Measurements from ENCODE around the gene CLIC4. TPM values are rescaled to one million over a fixed set of nuclear protein-coding genes. Genes with fewer than 3 reads are reported as not detected.

The CLIC4 gene
- total and polyA plus RNA-seq, 9 of the 15 experiments (the other 6 are each of a cell fraction or from before 2014, with no cell fraction given) = 16.0 to 67.5 (median 38.4) TPM

Small RNA genes within 50 kb of the gene (small RNA-seq; reads per million reads assigned to genes)
- not detected for gene RNU6-1208P

Other genes starting within 250 kb of the CLIC4 start
- gene RCAN3, start 242.6 kb upstream of the CLIC4 start, total RNA-seq (2014; rRNA removed) = 0.24 and 1.4 TPM in 2 replicates
- 0.29 and 0.33 TPM in 2 replicates for gene RCAN3, start 242.6 kb upstream of the CLIC4 start, total RNA-seq (2014; rRNA removed; fragmentation: Illumina TruSeq; extraction: Trizol)
- 0.26 and 0.43 TPM in 2 replicates for gene RCAN3, start 242.6 kb upstream of the CLIC4 start, total RNA-seq (2015; rRNA removed; fragmentation: Illumina TruSeq; extraction: Trizol)
- 0.42 and 0.84 TPM in 2 replicates for gene RCAN3, start 242.6 kb upstream of the CLIC4 start, total RNA-seq (2021)
- 0.07 and 0.45 TPM in 2 replicates for gene RCAN3, start 242.6 kb upstream of the CLIC4 start, polyA plus RNA-seq (2011; rRNA removed)
- gene RCAN3, start 242.6 kb upstream of the CLIC4 start, polyA plus RNA-seq (2014; fragmentation: Illumina TruSeq; extraction: Trizol) = 0.43 and 0.55 TPM in 2 replicates
- under 1 TPM; 0.10 to 0.11 TPM for gene RCAN3, start 242.6 kb upstream of the CLIC4 start, polyA plus RNA-seq (2014; fragmentation: Nextera tagmentation; extraction: Ambion mirVana)
- gene RCAN3, start 242.6 kb upstream of the CLIC4 start, polyA plus RNA-seq (2014; rRNA removed) = 0.23 and 1.4 TPM in 2 replicates
- gene NCMAP, start 189.4 kb upstream of the CLIC4 start, total RNA-seq (2014; rRNA removed) = not detected in 2 replicates
- gene NCMAP, start 189.4 kb upstream of the CLIC4 start, total RNA-seq (2014; rRNA removed; fragmentation: Illumina TruSeq; extraction: Trizol) = not detected in 2 replicates
- gene NCMAP, start 189.4 kb upstream of the CLIC4 start, total RNA-seq (2015; rRNA removed; fragmentation: Illumina TruSeq; extraction: Trizol) = not detected in 2 replicates
- gene NCMAP, start 189.4 kb upstream of the CLIC4 start, total RNA-seq (2021) = not detected in 2 replicates
- gene NCMAP, start 189.4 kb upstream of the CLIC4 start, polyA plus RNA-seq (2011; rRNA removed) = not detected in 2 replicates
- not detected in 2 replicates for gene NCMAP, start 189.4 kb upstream of the CLIC4 start, polyA plus RNA-seq (2014; fragmentation: Illumina TruSeq; extraction: Trizol)
- gene NCMAP, start 189.4 kb upstream of the CLIC4 start, polyA plus RNA-seq (2014; fragmentation: Nextera tagmentation; extraction: Ambion mirVana) = under 1 TPM in 1 of 2 experiments, not detected in 1; 0.03 TPM
- gene NCMAP, start 189.4 kb upstream of the CLIC4 start, polyA plus RNA-seq (2014; rRNA removed) = not detected in 2 replicates
- 54.5 and 59.4 TPM in 2 replicates for gene SRRM1, start 102.1 kb upstream of the CLIC4 start, total RNA-seq (2014; rRNA removed)
- 81.0 and 89.6 TPM in 2 replicates for gene SRRM1, start 102.1 kb upstream of the CLIC4 start, total RNA-seq (2014; rRNA removed; fragmentation: Illumina TruSeq; extraction: Trizol)
- gene SRRM1, start 102.1 kb upstream of the CLIC4 start, total RNA-seq (2015; rRNA removed; fragmentation: Illumina TruSeq; extraction: Trizol) = 86.4 and 86.7 TPM in 2 replicates
- 200 and 225 TPM in 2 replicates for gene SRRM1, start 102.1 kb upstream of the CLIC4 start, total RNA-seq (2021)
- gene SRRM1, start 102.1 kb upstream of the CLIC4 start, polyA plus RNA-seq (2011; rRNA removed) = 76.5 and 152 TPM in 2 replicates
- 152 and 179 TPM in 2 replicates for gene SRRM1, start 102.1 kb upstream of the CLIC4 start, polyA plus RNA-seq (2014; fragmentation: Illumina TruSeq; extraction: Trizol)
- gene SRRM1, start 102.1 kb upstream of the CLIC4 start, polyA plus RNA-seq (2014; fragmentation: Nextera tagmentation; extraction: Ambion mirVana) = 100 to 1,000 TPM; 115 to 268 TPM
- gene SRRM1, start 102.1 kb upstream of the CLIC4 start, polyA plus RNA-seq (2014; rRNA removed) = 112 and 141 TPM in 2 replicates
- 0.09 and 0.16 TPM in 2 replicates for gene RUNX3, start 184.8 kb downstream of the CLIC4 start, total RNA-seq (2014; rRNA removed)
- gene RUNX3, start 184.8 kb downstream of the CLIC4 start, total RNA-seq (2014; rRNA removed; fragmentation: Illumina TruSeq; extraction: Trizol) = 0.03 and 0.04 TPM in 2 replicates
- gene RUNX3, start 184.8 kb downstream of the CLIC4 start, total RNA-seq (2015; rRNA removed; fragmentation: Illumina TruSeq; extraction: Trizol) = 0.11 and 0.22 TPM in 2 replicates
- gene RUNX3, start 184.8 kb downstream of the CLIC4 start, total RNA-seq (2021) = 0.64 and 1.1 TPM in 2 replicates
- gene RUNX3, start 184.8 kb downstream of the CLIC4 start, polyA plus RNA-seq (2011; rRNA removed) = 0.03 TPM in 2 replicates
- gene RUNX3, start 184.8 kb downstream of the CLIC4 start, polyA plus RNA-seq (2014; fragmentation: Illumina TruSeq; extraction: Trizol) = 0.19 and 0.39 TPM in 2 replicates
- gene RUNX3, start 184.8 kb downstream of the CLIC4 start, polyA plus RNA-seq (2014; fragmentation: Nextera tagmentation; extraction: Ambion mirVana) = under 1 TPM; 0.01 to 0.04 TPM
- 0.29 and 0.62 TPM in 2 replicates for gene RUNX3, start 184.8 kb downstream of the CLIC4 start, polyA plus RNA-seq (2014; rRNA removed)

All from K562 (cell line).